ENCODE measurements around the gene EXPH5.

EXPH5 gene

DNA sequence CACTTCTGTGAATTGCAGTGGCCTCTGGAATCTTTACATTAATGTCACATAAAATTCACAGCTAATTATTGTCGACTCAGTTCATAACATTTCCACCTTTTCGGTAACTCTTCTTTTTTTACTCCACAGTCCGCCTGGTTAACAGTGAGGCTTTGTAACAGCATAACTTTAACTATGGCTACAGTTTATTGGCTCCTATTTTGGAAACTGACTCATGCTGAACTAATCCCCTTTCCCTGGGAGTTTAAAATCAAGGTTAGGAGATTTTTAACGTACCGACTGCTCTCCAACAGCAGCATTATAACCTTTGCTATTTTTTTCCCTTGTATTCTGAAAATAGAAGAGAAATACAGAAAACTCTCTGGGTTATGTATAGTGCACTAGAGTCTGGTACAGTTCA, 92.2 kb downstream of the EXPH5 start:
- TF ChIP-seq ZNF155 (tag by site-specific recombination; IDR thresholded peaks at IDR 0.05), result no peak
- no peak for TF ChIP-seq AEBP2 (tag by site-specific recombination; IDR thresholded peaks at IDR 0.05; ENCODE audit: borderline replicate concordance)
- no peak for TF ChIP-seq ZNF366 (tag by site-specific recombination; conservative IDR thresholded peaks at IDR 0.05)
- no peak for TF ChIP-seq ZNF350 (tag by site-specific recombination; IDR thresholded peaks at IDR 0.05)
- TF ChIP-seq SALL2 (tag by site-specific recombination; IDR thresholded peaks at IDR 0.05; ENCODE audit: borderline replicate concordance), result no peak
- no peak for TF ChIP-seq SCRT1 (tag by site-specific recombination; IDR thresholded peaks at IDR 0.05; ENCODE audit: borderline replicate concordance)
- TF ChIP-seq ZNF670 (tag by site-specific recombination; IDR thresholded peaks at IDR 0.05; ENCODE audit: low read depth), result no peak
- TF ChIP-seq ZNF433 (tag by site-specific recombination; IDR thresholded peaks at IDR 0.05; ENCODE audit: low read depth), result no peak
- no peak for TF ChIP-seq ZBTB1 (tag by site-specific recombination; IDR thresholded peaks at IDR 0.05)
- no peak for TF ChIP-seq ZNF529 (tag by site-specific recombination; IDR thresholded peaks at IDR 0.05; ENCODE audit: insufficient replicate concordance)
- TF ChIP-seq OVOL3 (tag by site-specific recombination; IDR thresholded peaks at IDR 0.05), result no peak
- TF ChIP-seq, protein P1, sequence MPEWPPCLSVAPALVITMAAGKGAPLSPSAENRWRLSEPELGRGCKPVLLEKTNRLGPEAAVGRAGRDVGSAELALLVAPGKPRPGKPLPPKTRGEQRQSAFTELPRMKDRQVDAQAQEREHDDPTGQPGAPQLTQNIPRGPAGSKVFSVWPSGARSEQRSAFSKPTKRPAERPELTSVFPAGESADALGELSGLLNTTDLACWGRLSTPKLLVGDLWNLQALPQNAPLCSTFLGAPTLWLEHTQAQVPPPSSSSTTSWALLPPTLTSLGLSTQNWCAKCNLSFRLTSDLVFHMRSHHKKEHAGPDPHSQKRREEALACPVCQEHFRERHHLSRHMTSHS (tag by site-specific recombination; IDR thresholded peaks at IDR 0.05), result no peak
- TF ChIP-seq HOXC10 (CRISPR knock-in tag; IDR thresholded peaks at IDR 0.05), result no peak
- ChIA-PET POLR2A (no interaction called here), CTCF (no interaction called here)
- Histone ChIP-seq H3K4me3 (ENCODE audit: low read depth, low read length) (no peak overlapping the region), H3K27ac (ENCODE audit: extremely low read depth, low read depth, low read length) (no peak overlapping the region), H3K4me1 (ENCODE audit: control insufficient read depth, insufficient read depth, low read length) (no peaks in the 10 kb centered on the region), H3K9me3 (ENCODE audit: control insufficient read depth, insufficient read depth, low read depth, low read length) (no peaks in the 10 kb centered on the region), H3K36me3 (ENCODE audit: control insufficient read depth in 2 of 2, insufficient read depth in 1 of 2, low read length in 2 of 2) (no peaks in the 10 kb centered on the region)

GRCh38 chr11:108500721-108501120, 92.8 kb downstream of the EXPH5 start:
- Histone ChIP-seq H3K27ac (ENCODE audit: extremely low read depth, low read depth, low read length) (no peak overlapping the region), H3K9me3 (ENCODE audit: control insufficient read depth, insufficient read depth, low read depth, low read length) (no peaks in the 10 kb centered on the region), H3K4me1 (ENCODE audit: control insufficient read depth, insufficient read depth, low read length) (no peaks in the 10 kb centered on the region), H3K36me3 (ENCODE audit: control insufficient read depth in 2 of 2, insufficient read depth in 1 of 2, low read length in 2 of 2) (no peaks in the 10 kb centered on the region), H3K4me3 (ENCODE audit: low read depth, low read length) (no peak overlapping the region)
- CTCF ChIA-PET, result no interaction called here
- POLR2A ChIA-PET, result no interaction called here
- no peak for TF ChIP-seq ZNF623 (tag by site-specific recombination; IDR thresholded peaks at IDR 0.05)
- TF ChIP-seq ZNF148 (tag by site-specific recombination; IDR thresholded peaks at IDR 0.05; ENCODE audit: borderline replicate concordance), result no peak
- TF ChIP-seq KLF1 (tag by site-specific recombination; IDR thresholded peaks at IDR 0.05), result no peak
- TF ChIP-seq ZSCAN30 (tag by site-specific recombination; IDR thresholded peaks at IDR 0.05), result no peak
- TF ChIP-seq, protein P2, sequence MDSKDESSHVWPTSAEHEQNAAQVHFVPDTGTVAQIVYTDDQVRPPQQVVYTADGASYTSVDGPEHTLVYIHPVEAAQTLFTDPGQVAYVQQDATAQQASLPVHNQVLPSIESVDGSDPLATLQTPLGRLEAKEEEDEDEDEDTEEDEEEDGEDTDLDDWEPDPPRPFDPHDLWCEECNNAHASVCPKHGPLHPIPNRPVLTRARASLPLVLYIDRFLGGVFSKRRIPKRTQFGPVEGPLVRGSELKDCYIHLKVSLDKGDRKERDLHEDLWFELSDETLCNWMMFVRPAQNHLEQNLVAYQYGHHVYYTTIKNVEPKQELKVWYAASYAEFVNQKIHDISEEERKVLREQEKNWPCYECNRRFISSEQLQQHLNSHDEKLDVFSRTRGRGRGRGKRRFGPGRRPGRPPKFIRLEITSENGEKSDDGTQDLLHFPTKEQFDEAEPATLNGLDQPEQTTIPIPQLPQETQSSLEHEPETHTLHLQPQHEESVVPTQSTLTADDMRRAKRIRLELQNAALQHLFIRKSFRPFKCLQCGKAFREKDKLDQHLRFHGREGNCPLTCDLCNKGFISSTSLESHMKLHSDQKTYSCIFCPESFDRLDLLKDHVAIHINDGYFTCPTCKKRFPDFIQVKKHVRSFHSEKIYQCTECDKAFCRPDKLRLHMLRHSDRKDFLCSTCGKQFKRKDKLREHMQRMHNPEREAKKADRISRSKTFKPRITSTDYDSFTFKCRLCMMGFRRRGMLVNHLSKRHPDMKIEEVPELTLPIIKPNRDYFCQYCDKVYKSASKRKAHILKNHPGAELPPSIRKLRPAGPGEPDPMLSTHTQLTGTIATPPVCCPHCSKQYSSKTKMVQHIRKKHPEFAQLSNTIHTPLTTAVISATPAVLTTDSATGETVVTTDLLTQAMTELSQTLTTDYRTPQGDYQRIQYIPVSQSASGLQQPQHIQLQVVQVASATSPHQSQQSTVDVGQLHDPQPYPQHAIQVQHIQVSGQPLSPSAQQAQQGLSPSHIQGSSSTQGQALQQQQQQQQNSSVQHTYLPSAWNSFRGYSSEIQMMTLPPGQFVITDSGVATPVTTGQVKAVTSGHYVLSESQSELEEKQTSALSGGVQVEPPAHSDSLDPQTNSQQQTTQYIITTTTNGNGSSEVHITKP (tag by site-specific recombination; IDR thresholded peaks at IDR 0.05), result no peak
- no peak for TF ChIP-seq ZFP3 (tag by site-specific recombination; IDR thresholded peaks at IDR 0.05; ENCODE audit: low read depth)
- TF ChIP-seq ZNF571 (tag by site-specific recombination; IDR thresholded peaks at IDR 0.05), result no peak
- TF ChIP-seq REPIN1 (tag by site-specific recombination; IDR thresholded peaks at IDR 0.05; ENCODE audit: low read depth), result no peak
- TF ChIP-seq ZNF629 (tag by site-specific recombination; IDR thresholded peaks at IDR 0.05), result no peak
- TF ChIP-seq ZNF621 (tag by site-specific recombination; IDR thresholded peaks at IDR 0.05), result no peak
- no peak for TF ChIP-seq ZNF146 (tag by site-specific recombination; IDR thresholded peaks at IDR 0.05)
- no peak for TF ChIP-seq ZNF433 (tag by site-specific recombination; IDR thresholded peaks at IDR 0.05; ENCODE audit: low read depth)
- no peak for TF ChIP-seq ZBTB7A (tag by site-specific recombination; IDR thresholded peaks at IDR 0.05; ENCODE audit: low read depth)
- no peak for TF ChIP-seq MZF1 (tag by site-specific recombination; IDR thresholded peaks at IDR 0.05; ENCODE audit: borderline replicate concordance)
- no peak for TF ChIP-seq HOXD13 (CRISPR knock-in tag; IDR thresholded peaks at IDR 0.05; ENCODE audit: borderline replicate concordance)
- no peak for TF ChIP-seq ZNF132 (tag by site-specific recombination; IDR thresholded peaks at IDR 0.05; ENCODE audit: borderline replicate concordance)
